HEK293T (cell line): ENCODE measurements around the gene INTS6L.

ENCODE experiments used
- CTCF ChIA-PET: fragments of 350-600 bp; formaldehyde crosslinking; extraction: SDS; loops from one replicate; lab custom pipeline; 2021; ENCODE audit warnings: antibody characterized with exemption, inconsistent platforms; lab: Yijun Ruan, JAX
- POLR2A ChIA-PET: fragments of 350-600 bp; formaldehyde crosslinking; extraction: SDS; loops from one replicate; lab custom pipeline; 2020; ENCODE audit warnings: antibody characterized with exemption, inconsistent platforms; lab: Yijun Ruan, JAX
- DNase-seq: peaks from one replicate; pipeline ENCODE4 v3.0.0; 2012; ENCODE audit warnings: mixed read lengths; ENCODE audit errors: extremely low spot score
- ARNT ChIP-seq: fragments of 450-650 bp; IDR thresholded peaks from 2 replicates; pipeline ENCODE4 v1.6.1; 2017; ENCODE audit warnings: mild to moderate bottlenecking
- BHLHE40 ChIP-seq: fragments of 450-650 bp; IDR thresholded peaks from 2 replicates; pipeline ENCODE4 v1.6.1; 2016; ENCODE audit warnings: mild to moderate bottlenecking, moderate library complexity, borderline replicate concordance
- CTBP1 ChIP-seq: fragments of 450-650 bp; IDR thresholded peaks from 2 replicates; pipeline ENCODE4 v1.6.1; 2016; ENCODE audit warnings: borderline replicate concordance
- ELF4 ChIP-seq: fragments of 450-650 bp; IDR thresholded peaks from 2 replicates; pipeline ENCODE4 v1.6.1; 2017; ENCODE audit warnings: antibody characterized with exemption
- FOXA1 ChIP-seq: fragments of 450-650 bp; IDR thresholded peaks from 2 replicates; pipeline ENCODE4 v1.6.1; 2016; ENCODE audit warnings: mild to moderate bottlenecking
- FOXK2 ChIP-seq: fragments of 450-650 bp; IDR thresholded peaks from 2 replicates; pipeline ENCODE4 v1.6.1; 2016; ENCODE audit warnings: mild to moderate bottlenecking
- FOXM1 ChIP-seq: fragments of 450-650 bp; IDR thresholded peaks from 2 replicates; pipeline ENCODE4 v1.6.1; 2017; ENCODE audit warnings: mild to moderate bottlenecking, borderline replicate concordance
- HDGF ChIP-seq: fragments of 450-650 bp; IDR thresholded peaks from 2 replicates; pipeline ENCODE4 v1.6.1; 2017; ENCODE audit warnings: antibody characterized with exemption, borderline replicate concordance
- L3MBTL2 ChIP-seq: fragments of 450-650 bp; conservative IDR thresholded peaks from 2 replicates; pipeline ENCODE4 v1.6.1; 2016; ENCODE audit warnings: mild to moderate bottlenecking
- LEF1 ChIP-seq: fragments of 450-650 bp; IDR thresholded peaks from 2 replicates; pipeline ENCODE4 v1.6.1; 2017; ENCODE audit warnings: mild to moderate bottlenecking, borderline replicate concordance
- NFRKB ChIP-seq: fragments of 450-650 bp; IDR thresholded peaks from 2 replicates; pipeline ENCODE4 v1.6.1; 2016; ENCODE audit warnings: mild to moderate bottlenecking, moderate library complexity
- SP1 ChIP-seq: fragments of 450-650 bp; IDR thresholded peaks from 2 replicates; pipeline ENCODE4 v1.6.1; 2017
- SUZ12 ChIP-seq: fragments of 450-650 bp; IDR thresholded peaks from 2 replicates; pipeline ENCODE4 v1.6.1; 2016; ENCODE audit warnings: mild to moderate bottlenecking
- TARDBP ChIP-seq: fragments of 450-650 bp; IDR thresholded peaks from 2 replicates; pipeline ENCODE4 v1.6.1; 2016
- ZNF384 ChIP-seq: fragments of 450-650 bp; IDR thresholded peaks from 2 replicates; pipeline ENCODE4 v1.6.1; 2016
- TF ChIP-seq, protein P1 (sequence below): fragments of 450-650 bp; IDR thresholded peaks from 2 replicates; pipeline ENCODE4 v1.6.1; 2016

Gene INTS6L

DNA sequence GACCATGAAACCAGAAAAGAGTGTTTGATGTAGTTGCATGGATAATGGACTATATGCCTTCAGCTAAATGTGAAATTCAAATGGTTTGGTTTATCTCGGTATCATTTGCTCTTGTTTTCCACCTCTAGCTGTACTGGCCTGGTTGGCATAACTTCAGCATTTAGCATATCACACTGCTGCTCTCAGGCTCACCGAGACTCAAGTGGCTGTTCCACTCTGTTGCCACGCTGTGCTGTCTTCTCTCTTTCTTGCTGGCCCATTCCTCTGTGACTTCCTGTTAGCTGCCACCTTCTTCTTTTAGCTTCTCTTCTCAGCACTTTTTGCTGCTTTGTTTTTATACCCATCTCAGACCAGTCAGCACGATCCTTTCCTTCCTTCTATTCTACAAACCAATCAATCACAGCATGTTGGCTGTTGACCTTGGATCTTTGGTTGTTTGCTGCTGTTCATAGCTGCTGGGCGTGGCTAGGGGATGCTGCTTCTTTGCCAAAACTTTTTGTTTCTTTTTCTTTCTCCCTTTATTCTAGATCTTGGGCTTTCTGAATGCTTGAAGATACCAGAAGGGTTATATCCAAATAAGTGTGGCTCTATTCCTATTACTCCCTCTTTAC, 24.0 kb downstream of the INTS6L start:
- CTCF ChIA-PET: interaction anchor here (1.3 kb wide), 1 partner anchor 14 kb away, joined by 3 read pairs; no protein-coding TSS in a partner anchor
- DNase-seq: no peak
- no peak for TF ChIP-seq SP1
- TF ChIP-seq TARDBP: no peak
- no peak for TF ChIP-seq FOXA1
- POLR2A ChIA-PET: no interaction called here

DNA sequence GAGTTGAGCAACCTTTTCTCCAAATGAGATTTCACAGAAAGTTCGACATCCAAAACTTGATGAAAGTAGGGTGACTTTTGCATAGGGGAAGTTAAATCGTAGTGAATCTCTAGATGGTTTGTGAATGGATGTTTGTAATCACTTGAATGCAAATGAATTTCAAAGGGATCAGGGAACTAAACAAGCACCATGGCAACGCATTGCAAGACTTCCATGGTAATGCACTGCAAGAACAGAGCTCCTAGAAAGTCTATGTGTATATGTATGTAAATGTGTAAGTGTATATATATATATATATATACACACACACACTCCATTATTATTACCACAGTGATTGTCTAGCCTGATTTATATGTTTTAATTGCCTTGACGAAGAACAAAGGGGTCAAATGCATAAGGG, 27.3 kb downstream of the INTS6L start:
- DNase-seq: no peak
- no peak for TF ChIP-seq FOXK2
- POLR2A ChIA-PET: no interaction called here
- CTCF ChIA-PET: no interaction called here

DNA sequence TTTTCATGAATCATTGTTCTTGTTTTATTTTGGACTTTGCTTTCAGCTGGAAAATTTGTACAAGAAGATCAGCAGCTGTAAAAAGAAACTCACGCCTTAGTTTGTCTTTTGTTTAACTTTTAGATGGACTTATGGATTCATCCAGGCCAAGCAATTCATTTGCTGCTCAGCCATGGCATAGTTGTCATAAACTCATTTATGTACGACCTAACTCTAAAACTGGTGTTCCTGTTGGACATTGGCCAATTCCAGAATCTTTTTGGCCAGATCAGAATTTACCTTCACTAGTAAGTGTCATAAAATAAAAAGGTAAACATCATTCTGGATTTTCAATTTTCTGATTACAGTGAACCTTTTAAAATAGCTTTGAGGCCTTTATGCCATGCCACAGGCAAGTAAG, 29.1 kb downstream of the INTS6L start:
- TF ChIP-seq NFRKB (no peak), FOXK2 (no peak)
- ChIA-PET POLR2A (no interaction called here), CTCF (interaction anchor here (0.6 kb wide), 1 partner anchor 647 kb away, joined by 3 read pairs; no protein-coding TSS in a partner anchor)
- no peak for DNase-seq

DNA sequence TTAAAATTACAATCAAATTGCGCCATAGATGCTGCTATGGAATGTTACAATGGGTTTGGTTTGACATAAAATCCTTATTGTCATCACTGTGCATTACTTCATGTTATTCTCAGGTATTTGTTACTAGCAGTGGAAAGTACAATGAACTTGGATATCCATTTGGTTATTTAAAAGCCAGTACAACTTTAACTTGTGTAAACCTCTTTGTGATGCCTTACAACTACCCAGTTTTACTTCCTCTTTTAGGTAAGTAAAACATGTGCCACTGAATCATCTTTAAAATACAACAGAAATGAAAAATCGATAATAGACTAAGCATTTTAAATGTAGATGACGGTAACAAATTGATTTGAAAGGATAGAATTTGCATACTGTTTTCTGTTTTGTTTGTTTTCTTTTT, 35.6 kb downstream of the INTS6L start:
- TF ChIP-seq ELF4 (no peak), TARDBP (no peak), ARNT (no peak), LEF1 (no peak), CTBP1 (no peak), BHLHE40 (no peak), FOXK2 (no peak), FOXM1 (no peak), FOXA1 (no peak), NFRKB (no peak), SUZ12 (no peak), SP1 (no peak), ZNF384 (no peak), L3MBTL2 (no peak), HDGF (no peak)
- TF ChIP-seq, protein P1, sequence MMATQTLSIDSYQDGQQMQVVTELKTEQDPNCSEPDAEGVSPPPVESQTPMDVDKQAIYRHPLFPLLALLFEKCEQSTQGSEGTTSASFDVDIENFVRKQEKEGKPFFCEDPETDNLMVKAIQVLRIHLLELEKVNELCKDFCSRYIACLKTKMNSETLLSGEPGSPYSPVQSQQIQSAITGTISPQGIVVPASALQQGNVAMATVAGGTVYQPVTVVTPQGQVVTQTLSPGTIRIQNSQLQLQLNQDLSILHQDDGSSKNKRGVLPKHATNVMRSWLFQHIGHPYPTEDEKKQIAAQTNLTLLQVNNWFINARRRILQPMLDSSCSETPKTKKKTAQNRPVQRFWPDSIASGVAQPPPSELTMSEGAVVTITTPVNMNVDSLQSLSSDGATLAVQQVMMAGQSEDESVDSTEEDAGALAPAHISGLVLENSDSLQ: no peak
- DNase-seq: no peak
- CTCF ChIA-PET: no interaction called here
- POLR2A ChIA-PET: no interaction called here

DNA sequence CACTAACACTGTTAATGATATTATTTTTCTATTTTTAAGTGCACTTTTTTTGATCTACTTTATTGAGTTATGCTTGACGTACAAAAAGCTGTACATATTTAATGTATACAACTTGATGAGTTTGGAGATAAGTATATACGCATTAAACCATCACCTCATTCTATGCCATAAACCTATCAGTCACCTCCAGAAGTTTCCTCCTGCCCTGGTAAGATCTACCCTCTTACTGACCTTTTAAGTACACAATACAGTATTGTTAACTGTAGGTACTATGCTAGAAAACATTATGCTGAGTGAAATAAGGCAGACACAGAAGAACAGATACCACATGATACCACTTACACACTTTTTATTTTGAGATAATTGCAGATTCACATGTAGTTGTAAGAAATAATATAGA, 36.9 kb downstream of the INTS6L start:
- TF ChIP-seq SP1 (no peak), ELF4 (no peak), CTBP1 (no peak), ZNF384 (no peak), L3MBTL2 (no peak), TARDBP (no peak), BHLHE40 (no peak), HDGF (no peak), NFRKB (no peak), FOXA1 (no peak), LEF1 (no peak), SUZ12 (no peak)
- TF ChIP-seq, protein P1: no peak
- CTCF ChIA-PET: no interaction called here
- POLR2A ChIA-PET: no interaction called here
- no peak for DNase-seq

DNA sequence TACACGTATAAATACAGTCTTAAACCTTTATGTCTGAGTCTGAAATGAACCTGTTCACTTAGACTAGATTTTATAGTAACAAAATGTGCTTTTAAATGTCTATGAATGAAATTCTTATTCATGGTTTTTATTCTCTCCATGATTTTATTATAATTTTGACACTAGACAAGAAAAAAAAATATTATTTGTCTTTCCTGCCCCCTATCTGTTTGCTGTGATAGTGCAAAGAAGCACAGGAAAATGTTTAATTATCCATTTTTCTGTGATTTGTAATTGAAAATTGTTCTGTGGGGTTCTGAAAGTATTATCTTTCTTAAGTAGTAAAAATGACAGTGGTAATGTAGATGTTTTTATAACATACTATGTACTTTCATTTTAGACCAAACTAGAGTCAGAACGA, 52.0 kb downstream of the INTS6L start:
- CTCF ChIA-PET: interaction anchor here (1.2 kb wide), 1 partner anchor 12 kb away, joined by 3 read pairs; no protein-coding TSS in a partner anchor
- POLR2A ChIA-PET: no interaction called here
- no peak for DNase-seq
- TF ChIP-seq FOXM1 (no peak), SUZ12 (no peak), TARDBP (no peak), BHLHE40 (no peak), CTBP1 (no peak), LEF1 (no peak), NFRKB (no peak)
- TF ChIP-seq, protein P1: no peak

DNA sequence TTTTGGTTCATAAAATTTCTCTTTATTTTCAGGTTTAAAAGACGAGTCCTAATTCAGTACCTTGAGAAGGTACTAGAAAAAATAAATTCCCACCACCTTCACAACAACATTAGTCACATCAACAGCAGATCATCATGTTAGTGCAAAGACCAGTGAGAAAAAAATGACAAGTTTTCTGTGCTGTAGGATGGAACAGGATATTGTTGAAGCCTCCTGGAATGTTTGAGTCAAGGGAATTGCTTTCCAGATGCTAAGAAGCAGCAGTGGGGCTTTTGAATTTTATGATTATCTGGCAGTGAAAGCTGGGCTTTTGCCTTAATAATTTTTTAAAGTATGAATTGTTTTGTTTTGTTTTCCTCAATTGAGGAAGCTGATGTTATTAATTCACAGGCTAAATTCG, 61.0 kb downstream of the INTS6L start:
- ChIA-PET CTCF (no interaction called here), POLR2A (no interaction called here)
- TF ChIP-seq ARNT (no peak), SUZ12 (no peak)
- no peak for DNase-seq

DNA sequence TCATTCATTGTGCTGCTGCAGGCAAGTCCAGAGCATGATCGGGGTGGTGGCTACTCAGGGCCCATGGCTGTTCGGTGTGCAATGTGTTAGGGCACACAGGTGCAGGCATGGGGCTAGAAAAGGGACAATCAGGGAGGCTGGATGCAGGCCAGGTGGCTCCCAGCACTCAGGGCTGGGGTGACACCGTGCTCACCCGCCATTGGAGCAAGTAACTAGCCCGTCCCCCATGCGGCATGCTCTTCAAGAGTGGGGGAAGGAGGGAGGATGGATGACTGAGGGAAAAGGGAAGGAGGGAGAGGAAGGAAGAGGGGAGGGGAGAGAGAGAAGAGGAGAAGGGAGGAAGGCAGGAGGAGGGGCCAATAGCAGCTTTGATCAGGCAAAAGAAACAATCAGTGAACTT, 64.7 kb downstream of the INTS6L start:
- TF ChIP-seq, protein P1: no peak
- TF ChIP-seq L3MBTL2 (no peak), FOXM1 (no peak), FOXA1 (no peak), HDGF (no peak), LEF1 (no peak), ELF4 (no peak), TARDBP (no peak), SUZ12 (no peak), FOXK2 (no peak)
- DNase-seq: no peak
- CTCF ChIA-PET: no interaction called here
- POLR2A ChIA-PET: no interaction called here
